Stimulated activated CD8-positive, alpha-beta memory T cell treated with anti-CD3 and anti-CD28 coated beads, Interleukin-12 subunit alpha, Interleukin-12 subunit beta, amount 100 ng/mL, for 4 hours (primary cell): ENCODE results near the gene CLMN.
"Not testable (repeated sequence)": the region's sequence is repeated elsewhere in the genome, so short reads cannot be mapped to it uniquely, and the experiment has no call there.

Experiments
- DNase-seq: peaks from one replicate; pipeline ENCODE4 v3.0.0-alpha.2; 2020; ENCODE audit warnings: low read depth

Gene CLMN

GRCh38 chr14:95162641-95163040 is 157.1 kb downstream of the CLMN start:
- no peak for DNase-seq

GRCh38 chr14:95157327-95158189 is 162.2 kb downstream of the CLMN start, which contains the start of gene DICER1:
Gene DICER1 (minus strand): TSS chr14:95157529. CDS start chr14:95133458, 24,071 bp downstream.
- peak; percentile 93 for DNase-seq

- no peak for DNase-seq
Observed at GRCh38 chr14:95157048-95157326, 162.7 kb downstream of the CLMN start.

GRCh38 chr14:95156161-95157047 is 163.3 kb downstream of the CLMN start:
- DNase-seq, result peak; percentile 17

DNA sequence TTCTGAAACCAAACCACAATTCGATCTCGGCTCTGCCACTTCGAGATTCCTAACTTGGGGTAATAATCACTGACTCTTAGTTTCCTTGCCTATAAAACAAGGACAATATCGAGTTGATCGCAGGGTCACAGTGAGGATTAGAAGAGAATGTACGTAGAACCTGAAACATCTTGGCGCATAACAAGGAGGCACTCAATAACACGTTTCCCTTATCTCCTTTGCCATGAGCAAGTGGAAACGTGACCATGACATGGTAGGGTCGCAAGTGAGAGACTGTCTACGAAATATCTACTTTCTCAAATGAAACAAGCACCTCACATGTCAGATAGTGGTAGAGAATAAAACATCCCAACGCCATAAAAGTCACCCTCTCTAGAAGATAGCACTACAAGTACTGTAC is 164.7 kb downstream of the CLMN start:
- no peak for DNase-seq

DNA sequence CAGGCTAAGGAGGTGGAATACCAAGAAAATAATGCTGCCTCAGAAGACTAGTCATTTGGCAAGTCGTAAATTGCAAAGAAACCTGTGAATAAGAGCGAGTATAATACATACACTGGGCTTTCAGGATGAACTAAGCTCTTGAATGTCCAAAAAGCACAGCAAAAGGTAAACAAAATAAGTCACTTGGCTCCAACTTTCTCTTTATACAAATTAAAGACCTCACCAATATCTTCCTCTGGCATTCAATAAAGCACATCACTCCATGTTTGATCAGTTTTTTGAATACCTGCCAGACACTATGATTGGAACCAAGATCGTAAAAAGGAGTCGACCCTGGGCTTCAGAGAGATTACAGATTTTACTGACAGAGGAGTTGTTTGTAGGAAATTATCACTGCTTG is 165.8 kb downstream of the CLMN start:
- DNase-seq, result no peak

- DNase-seq, result no peak
Observed at GRCh38 chr14:95151561-95151960, 168.1 kb downstream of the CLMN start.

- DNase-seq, result no peak
Observed at GRCh38 chr14:95150910-95151309, 168.8 kb downstream of the CLMN start.

DNA sequence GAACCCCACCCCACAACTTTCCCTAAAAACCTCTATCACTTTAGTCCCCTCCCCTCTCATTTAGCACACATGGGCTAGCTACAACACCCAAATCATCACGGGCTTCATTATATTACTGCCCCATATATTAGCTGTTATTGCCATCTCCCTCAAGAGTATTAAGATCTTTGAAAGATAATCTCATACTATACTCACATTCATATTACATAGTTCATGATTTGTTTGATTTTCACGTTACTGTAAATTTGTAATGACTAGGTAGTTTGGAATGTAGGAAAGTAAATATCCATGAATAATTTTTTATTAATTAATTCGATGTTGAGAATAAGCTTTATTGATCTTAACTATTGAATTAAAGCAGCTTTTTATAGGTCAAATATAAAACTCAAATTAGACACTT is 170.3 kb downstream of the CLMN start:
- no peak for DNase-seq

- DNase-seq, result no peak
Observed at GRCh38 chr14:95147597-95147996, 172.1 kb downstream of the CLMN start.

DNA sequence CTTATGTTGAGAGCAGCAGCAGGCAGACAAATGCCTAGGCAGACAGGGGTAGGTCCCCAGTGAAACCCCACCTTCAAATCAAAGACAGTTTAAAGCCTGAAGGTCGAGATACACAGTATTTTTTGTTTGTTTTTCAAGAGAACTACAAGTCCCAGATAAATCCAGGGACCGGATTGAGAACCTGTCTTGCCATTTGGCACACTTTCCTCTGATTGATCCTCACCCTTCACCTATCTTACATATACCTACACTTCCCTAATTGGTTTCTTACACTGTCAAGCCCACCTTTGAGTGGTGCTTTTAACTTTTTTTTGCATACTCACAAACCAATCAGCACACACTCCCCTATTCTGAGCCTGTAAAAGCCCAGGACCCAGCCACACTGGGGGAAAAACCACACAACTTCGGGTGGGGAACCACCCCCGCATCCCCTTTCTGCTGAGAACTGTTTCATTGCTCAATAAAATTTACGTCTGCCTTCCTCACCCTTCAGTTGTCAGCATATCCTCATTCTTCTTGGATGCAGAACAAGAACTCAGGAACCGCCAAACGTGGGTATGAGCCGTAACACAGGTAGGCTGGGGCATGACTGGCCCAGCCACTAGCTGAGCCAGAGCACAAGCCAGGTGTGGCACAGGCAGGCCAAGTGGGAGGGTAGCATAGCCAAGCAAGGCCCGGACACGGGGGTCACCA is 173.5 kb downstream of the CLMN start:
- no peak for DNase-seq

- no peak for DNase-seq
Observed at GRCh38 chr14:95144849-95145248, 174.9 kb downstream of the CLMN start.

DNA sequence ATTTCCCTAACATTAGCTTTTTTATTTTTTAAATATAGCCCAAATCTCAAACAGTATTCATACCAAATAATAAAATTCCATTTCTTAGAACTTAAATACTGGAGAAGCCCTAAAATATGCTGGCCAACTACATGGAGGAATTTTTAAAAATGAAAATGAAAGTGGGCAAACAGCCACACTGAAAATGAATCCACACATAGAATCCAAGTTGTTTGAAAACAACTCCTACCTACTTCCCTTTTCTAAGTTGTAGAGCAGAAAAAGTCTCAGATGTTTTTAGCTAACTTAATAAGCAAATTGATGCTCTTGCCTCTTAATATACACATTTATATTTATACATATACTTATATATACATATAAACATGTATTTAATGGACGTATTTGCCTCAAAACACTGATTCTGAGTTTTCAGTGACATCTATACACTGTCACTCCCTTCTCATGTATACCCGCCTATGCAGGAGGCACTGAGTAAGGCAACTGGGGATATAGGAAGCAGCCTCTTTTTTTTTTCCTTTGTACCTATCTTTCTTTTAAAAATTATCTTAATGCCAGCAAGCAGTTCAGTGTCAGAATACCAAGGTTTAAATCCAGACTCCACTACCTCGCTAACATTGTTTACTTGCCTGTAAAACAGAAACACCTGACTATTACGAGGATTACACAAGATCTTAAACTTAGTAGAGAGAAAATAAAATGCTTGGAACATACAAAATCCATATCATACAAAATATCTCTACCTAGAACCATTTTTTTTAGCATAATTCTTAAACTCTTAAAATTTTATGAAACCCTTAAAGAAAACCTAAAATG is 175.7 kb downstream of the CLMN start:
- DNase-seq, result no peak

GRCh38 chr14:95142208-95142607 is 177.5 kb downstream of the CLMN start:
- DNase-seq, result no peak

- no peak for DNase-seq
Observed at GRCh38 chr14:95141684-95142083, 178.0 kb downstream of the CLMN start.

DNA sequence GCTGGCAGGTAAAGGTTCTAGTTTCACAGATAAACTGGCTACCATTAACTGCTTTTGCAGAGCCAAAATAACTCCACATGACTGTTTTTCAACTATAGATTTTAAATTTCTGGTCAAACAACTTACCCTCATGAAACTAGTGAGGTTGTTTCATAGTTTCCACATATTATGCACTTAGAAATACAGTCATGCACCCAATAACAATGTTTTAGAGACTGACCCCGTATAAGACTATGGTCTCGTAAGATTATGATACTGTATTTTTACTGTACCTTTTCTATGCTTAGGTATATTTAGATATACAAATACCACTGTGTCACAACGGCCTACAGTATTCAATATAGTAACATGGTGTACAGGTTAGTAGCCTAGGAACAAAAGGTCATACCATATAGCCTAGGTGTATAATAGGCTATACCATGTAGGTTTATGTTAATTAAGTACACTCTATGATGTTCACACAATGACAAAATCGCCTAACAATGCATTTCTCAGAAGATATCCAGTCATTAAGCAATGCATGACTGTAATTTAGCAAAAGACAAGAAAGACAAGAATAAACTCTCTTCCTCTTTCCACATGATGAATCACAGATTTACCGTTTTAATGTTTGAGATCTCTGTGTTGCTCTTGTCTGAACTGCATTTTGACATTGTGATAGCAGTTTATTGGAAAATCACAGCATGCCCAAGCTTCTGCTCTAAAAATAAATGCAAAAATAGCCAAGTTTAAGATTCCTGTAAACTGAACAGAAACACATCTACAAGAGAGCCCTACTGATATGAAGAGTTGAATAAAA is 179.4 kb downstream of the CLMN start:
- DNase-seq, result no peak

GRCh38 chr14:95138876-95139275 is 180.8 kb downstream of the CLMN start:
- DNase-seq, result no peak

DNA sequence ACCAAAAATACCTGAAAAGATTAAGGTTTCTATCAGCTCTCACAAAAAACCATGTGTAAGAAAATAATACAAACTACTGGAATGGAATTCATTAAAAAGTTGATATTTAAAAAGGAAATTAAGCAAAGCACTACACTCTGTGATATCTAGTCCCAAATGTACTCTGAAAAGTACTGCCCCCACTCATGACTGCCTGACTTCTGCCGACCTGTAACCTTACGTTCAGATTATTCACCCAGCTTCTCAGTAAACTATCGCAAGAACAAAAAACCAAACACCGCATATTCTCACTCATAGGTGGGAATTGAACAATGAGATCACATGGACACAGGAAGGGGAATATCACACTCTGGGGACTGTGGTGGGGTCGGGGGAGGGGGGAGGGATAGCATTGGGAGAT is 181.3 kb downstream of the CLMN start:
- DNase-seq, result not testable (repeated sequence)

DNA sequence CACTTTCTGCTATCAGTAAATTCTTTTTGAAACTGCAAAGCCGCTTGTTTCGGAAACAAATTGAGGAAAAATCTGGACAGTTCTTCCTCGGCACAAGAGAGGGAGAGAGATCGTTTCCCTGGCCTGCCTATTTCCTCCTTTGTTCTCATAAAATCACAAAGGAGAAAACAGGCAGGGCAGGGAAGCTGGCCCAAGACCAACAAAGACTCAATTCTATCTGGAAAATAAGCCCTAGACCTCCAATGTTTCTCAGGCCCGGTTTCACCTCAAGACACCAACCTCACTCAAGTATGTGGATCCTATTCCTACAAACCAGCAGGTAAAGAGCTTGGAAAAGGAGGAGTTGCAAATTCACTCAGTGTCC is 181.9 kb downstream of the CLMN start:
- no peak for DNase-seq

DNA sequence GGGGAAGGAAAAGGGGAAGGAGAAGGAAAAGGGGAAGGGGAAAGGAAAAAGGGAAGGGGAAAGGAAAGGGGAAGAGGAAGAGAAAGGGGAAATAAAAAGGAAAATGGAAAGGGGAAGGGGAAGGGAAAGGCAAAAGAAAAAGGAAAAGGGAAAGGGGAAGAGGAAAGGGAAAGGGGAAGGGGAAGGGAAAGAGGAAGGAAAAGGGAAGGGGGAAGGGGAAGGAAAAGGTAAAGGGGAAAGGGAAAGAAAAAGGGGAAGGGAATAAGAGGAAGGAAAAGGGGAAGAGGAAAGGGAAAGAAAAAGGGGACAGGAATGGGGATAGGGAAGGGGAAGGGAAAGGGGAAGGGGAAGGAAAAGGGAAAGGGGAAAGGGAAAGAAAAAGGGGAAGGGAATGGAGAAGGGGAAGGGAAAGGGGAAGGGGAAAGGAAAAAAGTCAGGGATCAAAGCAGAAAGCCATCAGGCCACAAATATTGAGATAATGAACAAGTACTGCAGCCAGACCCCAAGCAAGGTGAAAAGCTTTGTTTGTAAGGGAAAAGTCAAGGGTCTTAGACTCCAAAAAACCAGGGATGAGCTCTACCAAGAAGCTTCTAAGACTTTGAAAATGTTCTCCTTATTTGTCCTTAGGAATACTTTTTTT is 182.4 kb downstream of the CLMN start:
- no peak for DNase-seq

GRCh38 chr14:95136631-95137030 is 183.1 kb downstream of the CLMN start:
- no peak for DNase-seq
